Measurements from ENCODE around the gene KCNQ1.

The KCNQ1 gene

DNA sequence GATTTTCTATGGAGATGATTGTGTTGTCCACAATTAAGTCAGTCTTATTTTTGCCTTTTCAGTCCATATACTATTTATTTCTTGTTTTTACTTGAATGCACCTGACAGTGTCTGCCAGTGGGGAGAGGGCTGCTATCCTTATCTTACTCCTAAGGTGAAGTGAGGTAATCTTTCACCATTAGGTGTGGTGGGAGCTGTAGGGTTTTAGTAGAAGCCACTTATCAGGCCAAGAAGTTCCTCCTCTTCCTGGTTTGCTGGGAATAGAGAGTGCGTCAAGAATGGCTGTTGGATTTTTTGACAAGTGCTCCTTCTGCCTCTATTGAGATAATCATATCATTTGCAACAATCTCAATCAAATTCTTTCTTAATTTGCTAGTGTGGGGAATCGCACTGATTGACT is 108.4 kb downstream of the KCNQ1 start:
- in situ Hi-C loops (cut with HindIII; ENCODE audit: low sequenced_read_pairs), result no loop called here
- DNase-seq (ENCODE audit: low read depth), result no peak
- TF ChIP-seq, protein P1, sequence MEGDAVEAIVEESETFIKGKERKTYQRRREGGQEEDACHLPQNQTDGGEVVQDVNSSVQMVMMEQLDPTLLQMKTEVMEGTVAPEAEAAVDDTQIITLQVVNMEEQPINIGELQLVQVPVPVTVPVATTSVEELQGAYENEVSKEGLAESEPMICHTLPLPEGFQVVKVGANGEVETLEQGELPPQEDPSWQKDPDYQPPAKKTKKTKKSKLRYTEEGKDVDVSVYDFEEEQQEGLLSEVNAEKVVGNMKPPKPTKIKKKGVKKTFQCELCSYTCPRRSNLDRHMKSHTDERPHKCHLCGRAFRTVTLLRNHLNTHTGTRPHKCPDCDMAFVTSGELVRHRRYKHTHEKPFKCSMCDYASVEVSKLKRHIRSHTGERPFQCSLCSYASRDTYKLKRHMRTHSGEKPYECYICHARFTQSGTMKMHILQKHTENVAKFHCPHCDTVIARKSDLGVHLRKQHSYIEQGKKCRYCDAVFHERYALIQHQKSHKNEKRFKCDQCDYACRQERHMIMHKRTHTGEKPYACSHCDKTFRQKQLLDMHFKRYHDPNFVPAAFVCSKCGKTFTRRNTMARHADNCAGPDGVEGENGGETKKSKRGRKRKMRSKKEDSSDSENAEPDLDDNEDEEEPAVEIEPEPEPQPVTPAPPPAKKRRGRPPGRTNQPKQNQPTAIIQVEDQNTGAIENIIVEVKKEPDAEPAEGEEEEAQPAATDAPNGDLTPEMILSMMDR (IDR thresholded peaks at IDR 0.05; ENCODE audit: low read depth, low read length, missing control alignments), result no peak
- no peak overlapping the region for H3K4me3 ChIP-seq (ENCODE audit: low read depth, low read length)

DNA sequence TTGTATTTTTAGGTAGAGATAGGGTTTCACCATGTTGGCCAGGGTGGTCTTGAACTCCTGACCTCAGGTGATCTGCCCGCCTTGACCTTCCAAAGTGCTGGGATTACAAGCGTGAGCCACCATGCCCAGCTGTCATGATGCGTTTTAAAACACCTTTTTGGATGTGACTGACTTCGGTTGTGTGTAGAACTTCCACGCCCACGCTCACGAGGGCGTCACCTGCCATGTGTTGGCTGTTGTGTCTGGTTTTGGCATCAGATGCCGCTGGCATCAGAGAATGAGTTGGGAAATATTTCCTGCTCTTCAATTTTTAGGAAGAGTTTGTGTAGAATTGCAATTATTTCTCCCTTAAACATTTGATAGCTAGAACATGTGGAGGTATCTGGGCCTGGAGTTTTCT is 109.1 kb downstream of the KCNQ1 start:
- no peak for DNase-seq (ENCODE audit: low read depth)
- in situ Hi-C loops (cut with HindIII; ENCODE audit: low sequenced_read_pairs), result no loop called here
- TF ChIP-seq, protein P1 (IDR thresholded peaks at IDR 0.05; ENCODE audit: low read depth, low read length, missing control alignments), result no peak
- H3K4me3 ChIP-seq (ENCODE audit: low read depth, low read length), result no peak overlapping the region

DNA sequence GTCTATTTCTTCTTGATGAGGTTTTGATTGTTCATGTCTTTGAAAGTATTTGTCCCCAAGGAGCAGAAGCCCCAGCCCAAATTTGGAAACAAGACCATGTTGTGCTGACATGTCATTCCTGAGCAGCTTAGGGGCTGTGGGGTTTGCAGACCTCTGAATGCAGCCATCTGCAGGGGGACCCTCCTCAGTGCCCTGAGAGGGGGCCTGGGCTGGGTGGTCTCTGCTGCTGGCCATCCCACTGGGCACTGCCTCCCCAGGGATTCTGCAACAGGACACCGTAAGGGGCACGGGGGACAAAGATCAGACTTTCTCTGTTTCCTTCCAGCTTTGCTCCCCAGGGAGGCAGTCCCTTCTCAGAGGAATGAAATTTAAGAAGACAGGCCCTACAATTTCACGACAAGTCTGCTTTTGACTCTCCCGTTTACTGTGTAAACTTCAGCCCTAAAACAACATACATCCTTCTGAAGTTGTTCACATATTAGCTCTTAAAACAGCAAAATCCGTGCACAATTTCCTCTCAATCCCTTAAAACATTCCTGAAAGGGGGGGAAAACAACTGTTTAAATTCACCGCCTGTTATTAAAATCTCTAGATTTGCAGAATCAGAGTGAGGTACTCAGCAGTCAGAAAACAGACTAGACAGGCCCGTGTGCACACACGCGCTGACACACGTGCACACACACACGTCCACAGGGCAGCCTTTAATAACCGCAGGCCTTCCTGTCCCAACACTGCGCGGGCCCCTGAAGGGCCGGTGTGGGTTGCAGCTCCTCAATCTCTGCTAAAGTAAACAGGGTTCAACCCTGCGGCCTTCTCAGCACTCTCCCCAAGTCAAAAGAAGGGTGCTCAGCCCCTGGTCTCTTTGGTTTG is 109.8 kb downstream of the KCNQ1 start:
- DNase-seq (ENCODE audit: low read depth), result no peak
- in situ Hi-C loops (cut with HindIII; ENCODE audit: low sequenced_read_pairs), result loop anchor here (5.0 kb wide), 1 partner anchor 98 kb away; no protein-coding TSS in a partner anchor
- no peak overlapping the region for H3K4me3 ChIP-seq (ENCODE audit: low read depth, low read length)
- TF ChIP-seq, protein P1 (IDR thresholded peaks at IDR 0.05; ENCODE audit: low read depth, low read length, missing control alignments), result no peak

DNA sequence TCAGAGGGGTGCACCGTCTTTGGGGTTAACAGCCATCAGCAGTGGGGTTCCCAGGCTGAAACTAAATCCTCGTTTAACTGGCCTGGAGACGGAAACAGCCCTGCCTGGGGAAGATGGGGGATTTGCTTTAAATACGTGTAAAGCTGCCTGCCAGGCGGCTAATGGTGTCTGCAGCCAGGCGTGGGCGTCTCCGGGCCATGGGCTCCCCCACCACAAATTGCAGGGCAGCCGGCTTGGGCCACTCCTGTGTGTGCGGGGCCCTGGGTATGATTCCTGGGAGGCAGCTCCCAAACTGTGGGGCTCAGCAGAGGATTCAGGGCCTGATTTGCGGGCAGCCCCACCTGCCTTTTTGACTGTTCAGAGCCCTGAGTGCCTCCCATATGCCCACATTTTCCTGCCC is 110.5 kb downstream of the KCNQ1 start:
- DNase-seq (ENCODE audit: low read depth), result no peak
- TF ChIP-seq, protein P1 (IDR thresholded peaks at IDR 0.05; ENCODE audit: low read depth, low read length, missing control alignments), result no peak
- in situ Hi-C loops (cut with HindIII; ENCODE audit: low sequenced_read_pairs), result loop anchor here (5.0 kb wide), 1 partner anchor 97 kb away; no protein-coding TSS in a partner anchor

DNA sequence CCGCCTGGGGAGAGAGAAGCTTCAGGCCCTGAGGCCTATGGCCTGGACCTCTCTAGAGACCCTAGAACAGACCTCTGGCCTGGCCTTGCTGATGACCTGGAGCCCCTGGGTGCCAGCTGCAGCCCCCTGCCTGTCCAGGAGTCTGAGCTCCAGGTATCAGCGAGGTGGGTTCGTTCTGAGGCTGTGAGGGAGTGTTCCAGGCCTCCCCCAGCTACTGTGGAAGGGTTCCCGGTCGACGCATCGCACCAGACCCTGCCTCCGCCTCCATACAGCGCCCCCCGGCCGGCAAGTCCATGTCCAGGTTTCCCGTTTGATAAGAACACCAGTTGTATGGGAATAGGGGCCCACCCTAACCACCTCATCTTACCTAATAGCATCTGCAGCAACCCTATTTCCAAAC is 111.1 kb downstream of the KCNQ1 start:
- no peak for DNase-seq (ENCODE audit: low read depth)
- H3K4me3 ChIP-seq (ENCODE audit: low read depth, low read length), result no peak overlapping the region
- TF ChIP-seq, protein P1 (IDR thresholded peaks at IDR 0.05; ENCODE audit: low read depth, low read length, missing control alignments), result no peak
- in situ Hi-C loops (cut with HindIII; ENCODE audit: low sequenced_read_pairs), result loop anchor here (5.0 kb wide), 1 partner anchor 96 kb away; no protein-coding TSS in a partner anchor

More for the DNA sequence above, 110.5 kb downstream of the KCNQ1 start:
- H3K4me3 ChIP-seq (ENCODE audit: low read depth, low read length), result no peak overlapping the region

DNA sequence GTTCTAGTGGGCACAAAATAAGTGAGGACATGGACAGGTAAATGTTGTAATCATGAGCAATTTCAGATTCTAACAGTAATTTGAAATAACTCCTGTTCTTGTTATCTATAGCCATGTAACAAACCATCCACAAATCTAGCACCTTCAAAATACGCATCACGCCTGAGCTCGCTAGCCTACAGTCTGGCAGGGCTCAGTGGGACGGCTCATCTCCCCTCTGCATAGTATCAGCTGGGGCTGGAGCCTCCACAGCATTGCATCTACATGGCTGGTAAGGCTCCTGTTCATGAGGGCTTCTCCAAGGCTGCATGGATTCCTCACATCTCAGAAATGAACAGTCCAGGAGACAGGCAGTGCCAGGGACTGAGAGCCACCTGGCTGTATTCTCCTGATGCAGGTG is 112.6 kb downstream of the KCNQ1 start:
- TF ChIP-seq, protein P1 (IDR thresholded peaks at IDR 0.05; ENCODE audit: low read depth, low read length, missing control alignments), result no peak
- DNase-seq (ENCODE audit: low read depth), result no peak
- H3K4me3 ChIP-seq (ENCODE audit: low read depth, low read length), result no peak overlapping the region
- in situ Hi-C loops (cut with HindIII; ENCODE audit: low sequenced_read_pairs), result loop anchor here (5.0 kb wide), 1 partner anchor 95 kb away; no protein-coding TSS in a partner anchor

Measured in astrocyte of the cerebellum (primary cell).